Suprapubic skin (tissue), 4 donors: ENCODE data around the gene PARG.

ENCODE experiments used
- CTCF ChIP-seq, 2 donors: fragments of 200-600 bp in 1 of 2; fragments of 450-650 bp in 1 of 2; sonication (generic) in 1 of 2; IDR thresholded peaks; one replicate each; pipeline ENCODE4 v1.5.1; 2016 to 2019; ENCODE audit warnings: antibody characterized with exemption in 2 of 2, mild to moderate bottlenecking in 1 of 2, moderate library complexity in 1 of 2
- POLR2A ChIP-seq, 2 donors: fragments of 450-650 bp; IDR thresholded peaks; one replicate each; pipeline ENCODE4 v1.6.1; 2017; ENCODE audit warnings: antibody characterized with exemption in 2 of 2, mild to moderate bottlenecking in 2 of 2, moderate library complexity in 2 of 2
- POLR2AphosphoS5 ChIP-seq, 3 donors: sonication (generic); formaldehyde crosslinking; IDR thresholded peaks; one replicate each; pipeline ENCODE4 v1.6.1; 2017; ENCODE audit warnings: antibody characterized with exemption in 3 of 3

GRCh38 chr10:49776851-49777250, 165.0 kb downstream of the PARG start:
- TF ChIP-seq CTCF (IDR thresholded peaks at IDR 0.05) = no peak
- no peak for TF ChIP-seq POLR2AphosphoS5 (IDR thresholded peaks at IDR 0.05)
- no peak for TF ChIP-seq POLR2A (IDR thresholded peaks at IDR 0.05)
